HepG2 (cell line): ENCODE results near the gene CXXC5. TPM values are rescaled to one million over a fixed set of nuclear protein-coding genes. Genes with fewer than 3 reads are reported as not detected.

Experiments
- BCLAF1 ChIP-seq: fragments of 450-650 bp; IDR thresholded peaks from 2 replicates; pipeline ENCODE4 v1.6.1; 2017; ENCODE audit warnings: mild to moderate bottlenecking
- CC2D1A ChIP-seq: sonication (generic); formaldehyde crosslinking; IDR thresholded peaks from 2 replicates; pipeline ENCODE4 v1.8.1; 2023; ENCODE audit warnings: mild to moderate bottlenecking, missing genetic modification reagents
- CEBPG ChIP-seq: IDR thresholded peaks from 2 replicates; pipeline ENCODE4 v1.6.1; 2016
- CREM ChIP-seq, 2 experiments: sonication (generic) in 1 of 2; formaldehyde crosslinking in 1 of 2; IDR thresholded peaks; 2 replicates each; pipeline versions ENCODE4 v1.4.0 to v1.6.1; 2016 to 2020; ENCODE audit warnings: antibody characterized with exemption in 1 of 2, mild to moderate bottlenecking in 1 of 2, missing genetic modification reagents in 1 of 2
- GATA4 ChIP-seq: sonication (generic); IDR thresholded peaks from 2 replicates; pipeline ENCODE4 v1.6.1; 2016; ENCODE audit warnings: antibody characterized with exemption, low read depth, borderline replicate concordance
- GATAD2A ChIP-seq: IDR thresholded peaks from 2 replicates; pipeline ENCODE4 v1.6.1; 2016
- HDAC1 ChIP-seq: sonication (generic); formaldehyde crosslinking; IDR thresholded peaks from 2 replicates; pipeline ENCODE4 v1.5.1; 2020; ENCODE audit warnings: mild to moderate bottlenecking, missing genetic modification reagents
- NFIC ChIP-seq: IDR thresholded peaks from 2 replicates; pipeline ENCODE4 v1.6.1; 2012; ENCODE audit warnings: mild to moderate bottlenecking, low read length, inconsistent platforms
- NFRKB ChIP-seq: fragments of 450-650 bp; IDR thresholded peaks from 2 replicates; pipeline ENCODE4 v1.6.1; 2017
- POGK ChIP-seq: sonication (generic); formaldehyde crosslinking; conservative IDR thresholded peaks from 2 replicates; pipeline ENCODE4 v1.8.0; 2022; ENCODE audit warnings: mild to moderate bottlenecking, moderate library complexity, missing genetic modification reagents
- TEF ChIP-seq: sonication (generic); formaldehyde crosslinking; IDR thresholded peaks from 2 replicates; pipeline ENCODE4 v1.5.0; 2020; ENCODE audit warnings: missing genetic modification reagents
- THAP9 ChIP-seq: sonication (generic); formaldehyde crosslinking; IDR thresholded peaks from 2 replicates; pipeline ENCODE4; 2020; ENCODE audit warnings: missing genetic modification reagents, mild to moderate bottlenecking, borderline replicate concordance
- ZBED4 ChIP-seq: sonication (generic); formaldehyde crosslinking; IDR thresholded peaks from 2 replicates; pipeline ENCODE4 v1.4.0; 2020; ENCODE audit warnings: missing genetic modification reagents, borderline replicate concordance
- ZBTB20 ChIP-seq: sonication (generic); formaldehyde crosslinking; IDR thresholded peaks from 2 replicates; pipeline ENCODE4 v1.8.1; 2023; ENCODE audit warnings: missing genetic modification reagents, low read depth, mild to moderate bottlenecking, borderline replicate concordance
- ZNF3 ChIP-seq: IDR thresholded peaks from 2 replicates; pipeline ENCODE4 v1.7.0; 2017; ENCODE audit warnings: inconsistent platforms
- ZNF614 ChIP-seq: IDR thresholded peaks from 2 replicates; pipeline ENCODE4 v1.6.1; 2018; ENCODE audit warnings: missing biosample characterization, missing genetic modification reagents, inconsistent platforms, borderline replicate concordance
- polyA plus RNA-seq, 8 experiments: library from polyadenylated mRNA; depleted of rRNA in 3 of 8; stranded (reverse) in 7 of 8; unstranded in 1 of 8; fragments of >200 nt; fragmentation: Illumina TruSeq in 4 of 8; extraction: Trizol in 4 of 8; gene quantifications; 2 replicates each; pipeline versions ENCODE4 v1.2.1 to v1.2.3, GENCODE V29; 2011 to 2016; ENCODE audit warnings: low read depth in 4 of 8, missing spikeins in 1 of 8, mixed read lengths in 1 of 8; ENCODE audit not compliant: insufficient read depth in 1 of 8
- total RNA-seq, 5 experiments: library from RNA; depleted of rRNA; stranded (reverse); fragments of >200 nt; fragmentation: Illumina TruSeq; extraction: Trizol; gene quantifications; 2 replicates each; pipeline ENCODE4 v1.2.3, GENCODE V29; 2016; ENCODE audit warnings: low read depth in 1 of 5

The CXXC5 gene
- total and polyA plus RNA-seq, 2 of the 13 experiments (the other 11 are each of a cell fraction or from before 2014, with no cell fraction given): 32.3 to 33.0 TPM

- TF ChIP-seq ZBED4 (CRISPR knock-in tag) (no peak), CC2D1A (CRISPR knock-in tag) (no peak), CEBPG (no peak), NFRKB (no peak), BCLAF1 (no peak), GATAD2A (CRISPR knock-in tag) (peak; percentile 43), ZNF3 (no peak), TEF (no peak), ZBTB20 (CRISPR knock-in tag) (0 out of 2 replicates have a peak, but pooled peaks have one; percentile 6), NFIC (no peak), GATA4 (peak; percentile 31; the same call in 1 of the 2 replicates), POGK (CRISPR knock-in tag) (0 out of 2 replicates have a peak, but pooled peaks have one; percentile 25), CREM (IDR thresholded peaks at IDR 0.05) (peak; percentile 31; the same call in 1 of the 2 replicates), CREM (CRISPR knock-in tag; IDR thresholded peaks at IDR 0.05) (no peak), HDAC1 (peak; percentile 61; the same call in 1 of the 2 replicates), ZNF614 (CRISPR knock-in tag) (no peak), THAP9 (CRISPR knock-in tag) (no peak)
Measured at GRCh38 chr5:139651043-139651834, 3.1 kb downstream of the CXXC5 start (continued).
